IPS DF 6.9 (cell line): ENCODE data around the gene MYH9.

Experiments
- DNase-seq: peaks from one replicate; pipeline ENCODE4 v3.0.0-alpha.2; 2013; ENCODE audit warnings: low read depth, low spot score
- H3K27ac ChIP-seq: one replicate; pipeline ENCODE4 v1.5.1; 2013; ENCODE audit warnings: low read length, control low read depth
- H3K27me3 ChIP-seq: 2 replicates; pipeline ENCODE4 v1.6.1; 2013; ENCODE audit warnings: mild to moderate bottlenecking, low read length; ENCODE audit not compliant: control insufficient read depth, insufficient read depth
- H3K36me3 ChIP-seq: 2 replicates; pipeline ENCODE4 v1.6.1; 2013; ENCODE audit warnings: low read length; ENCODE audit not compliant: control insufficient read depth, insufficient read depth
- H3K4me1 ChIP-seq: 2 replicates; pipeline ENCODE4 v1.6.1; 2013; ENCODE audit warnings: low read length; ENCODE audit not compliant: control insufficient read depth, insufficient read depth
- H3K4me3 ChIP-seq: 2 replicates; pipeline ENCODE4 v1.5.1; 2013; ENCODE audit warnings: mild to moderate bottlenecking, low read length
- H3K9me3 ChIP-seq: 2 replicates; pipeline ENCODE4 v1.6.1; 2013; ENCODE audit warnings: low read length, inconsistent platforms; ENCODE audit not compliant: control insufficient read depth, insufficient read depth
- WGBS: extraction: QIAGEN DNeasy Blood & Tissue Kit; methylation state at CpG from one replicate; pipeline ENCODE4 v1.1.7; 2013; ENCODE audit warnings: mixed read lengths, missing lambda C conversion rate; ENCODE audit not compliant: insufficient read length, insufficient coverage; 5-methylcytosine and 5-hydroxymethylcytosine counted together

Gene MYH9

GRCh38 chr22:36384766-36385481 is 2.8 kb downstream of the MYH9 start:
- Histone ChIP-seq H3K4me1 (peaks cover 4% of the 10 kb centered on the region), H3K27ac (no peak overlapping the region), H3K27me3 (no peaks in the 10 kb centered on the region), H3K9me3 (no peaks in the 10 kb centered on the region), H3K36me3 (0 out of 2 replicates have a peak, but pooled peaks cover 2% of the 10 kb centered on the region), H3K4me3 (no peak overlapping the region)
- DNase-seq = no peak
- WGBS = no CpG with 5 or more reads among the region's 7 CpGs

- WGBS = no CpG with 5 or more reads among the region's 4 CpGs
- H3K36me3 ChIP-seq = 0 out of 2 replicates have a peak, but pooled peaks cover 2% of the 10 kb centered on the region
- H3K4me1 ChIP-seq = peaks cover 4% of the 10 kb centered on the region
- H3K4me3 ChIP-seq = no peak overlapping the region
- H3K27ac ChIP-seq = no peak overlapping the region
- no peaks in the 10 kb centered on the region for H3K27me3 ChIP-seq
- no peak for DNase-seq
- H3K9me3 ChIP-seq = no peaks in the 10 kb centered on the region
These were observed 4.6 kb downstream of the MYH9 start for GRCh38 chr22:36383110-36383581.

- Histone ChIP-seq H3K9me3 (no peaks in the 10 kb centered on the region), H3K27me3 (no peaks in the 10 kb centered on the region), H3K36me3 (0 out of 2 replicates have a peak, but pooled peaks cover 2% of the 10 kb centered on the region), H3K4me1 (peaks cover 4% of the 10 kb centered on the region), H3K27ac (no peak overlapping the region), H3K4me3 (no peak overlapping the region)
- no peak for DNase-seq
- no CpG with 5 or more reads among the region's 5 CpGs for WGBS
These were observed 6.1 kb downstream of the MYH9 start for GRCh38 chr22:36381513-36382128.

GRCh38 chr22:36379593-36380361 is 8.0 kb downstream of the MYH9 start:
- no peak overlapping the region for H3K27ac ChIP-seq
- H3K9me3 ChIP-seq = no peaks in the 10 kb centered on the region
- 0 out of 2 replicates have a peak, but pooled peaks cover 2% of the 10 kb centered on the region for H3K36me3 ChIP-seq
- H3K4me3 ChIP-seq = no peak overlapping the region
- H3K4me1 ChIP-seq = peaks cover 6% of the 10 kb centered on the region
- DNase-seq = no peak
- no peaks in the 10 kb centered on the region for H3K27me3 ChIP-seq
- WGBS = no CpG with 5 or more reads among the region's 16 CpGs

- Histone ChIP-seq H3K4me1 (peaks cover 5% of the 10 kb centered on the region), H3K27me3 (no peaks in the 10 kb centered on the region), H3K9me3 (no peaks in the 10 kb centered on the region), H3K27ac (no peak overlapping the region), H3K4me3 (no peak overlapping the region), H3K36me3 (0 out of 2 replicates have a peak, but pooled peaks cover 2% of the 10 kb centered on the region)
- no CpG with 5 or more reads among the region's 5 CpGs for WGBS
- DNase-seq = no peak
These were observed 8.9 kb downstream of the MYH9 start for GRCh38 chr22:36378869-36379217.

- H3K4me1 ChIP-seq = peaks cover 7% of the 10 kb centered on the region
- H3K9me3 ChIP-seq = no peaks in the 10 kb centered on the region
- no peak overlapping the region for H3K27ac ChIP-seq
- no peaks in the 10 kb centered on the region for H3K27me3 ChIP-seq
- DNase-seq = no peak
- no CpG with 5 or more reads among the region's 14 CpGs for WGBS
- 0 out of 2 replicates have a peak, but pooled peaks cover 1% of the 10 kb centered on the region for H3K36me3 ChIP-seq
- no peak overlapping the region for H3K4me3 ChIP-seq
These were observed 9.5 kb downstream of the MYH9 start for GRCh38 chr22:36378080-36378868.

- Histone ChIP-seq H3K36me3 (no peaks in the 10 kb centered on the region), H3K4me3 (no peak overlapping the region), H3K4me1 (peaks cover 12% of the 10 kb centered on the region), H3K27ac (no peak overlapping the region), H3K9me3 (no peaks in the 10 kb centered on the region), H3K27me3 (no peaks in the 10 kb centered on the region)
- no peak for DNase-seq
- no CpG with 5 or more reads among the region's 14 CpGs for WGBS
These were observed 10.6 kb downstream of the MYH9 start for GRCh38 chr22:36377022-36377631.

- H3K9me3 ChIP-seq = no peaks in the 10 kb centered on the region
- WGBS = no CpG with 5 or more reads among the region's 3 CpGs
- H3K27me3 ChIP-seq = no peaks in the 10 kb centered on the region
- DNase-seq = no peak
- no peak overlapping the region for H3K4me3 ChIP-seq
- H3K27ac ChIP-seq = no peak overlapping the region
- no peaks in the 10 kb centered on the region for H3K36me3 ChIP-seq
- peaks cover 12% of the 10 kb centered on the region for H3K4me1 ChIP-seq
These were observed 11.5 kb downstream of the MYH9 start for GRCh38 chr22:36376265-36376664.

- no CpG with 5 or more reads among the region's 9 CpGs for WGBS
- H3K9me3 ChIP-seq = no peaks in the 10 kb centered on the region
- no peaks in the 10 kb centered on the region for H3K36me3 ChIP-seq
- DNase-seq = no peak
- H3K27me3 ChIP-seq = no peaks in the 10 kb centered on the region
- H3K4me3 ChIP-seq = no peak overlapping the region
- peaks cover 15% of the 10 kb centered on the region for H3K4me1 ChIP-seq
- no peak overlapping the region for H3K27ac ChIP-seq
These were observed 12.4 kb downstream of the MYH9 start for GRCh38 chr22:36375071-36375980.
